Measurements from ENCODE around the gene RAP1B. TPM values are rescaled to one million over a fixed set of nuclear protein-coding genes. Genes with fewer than 3 reads are reported as not detected.

Gene RAP1B
- total and polyA plus RNA-seq, 9 of the 15 experiments (the other 6 are each of a cell fraction or from before 2014, with no cell fraction given) = 107 to 309 (median 170) TPM

DNA sequence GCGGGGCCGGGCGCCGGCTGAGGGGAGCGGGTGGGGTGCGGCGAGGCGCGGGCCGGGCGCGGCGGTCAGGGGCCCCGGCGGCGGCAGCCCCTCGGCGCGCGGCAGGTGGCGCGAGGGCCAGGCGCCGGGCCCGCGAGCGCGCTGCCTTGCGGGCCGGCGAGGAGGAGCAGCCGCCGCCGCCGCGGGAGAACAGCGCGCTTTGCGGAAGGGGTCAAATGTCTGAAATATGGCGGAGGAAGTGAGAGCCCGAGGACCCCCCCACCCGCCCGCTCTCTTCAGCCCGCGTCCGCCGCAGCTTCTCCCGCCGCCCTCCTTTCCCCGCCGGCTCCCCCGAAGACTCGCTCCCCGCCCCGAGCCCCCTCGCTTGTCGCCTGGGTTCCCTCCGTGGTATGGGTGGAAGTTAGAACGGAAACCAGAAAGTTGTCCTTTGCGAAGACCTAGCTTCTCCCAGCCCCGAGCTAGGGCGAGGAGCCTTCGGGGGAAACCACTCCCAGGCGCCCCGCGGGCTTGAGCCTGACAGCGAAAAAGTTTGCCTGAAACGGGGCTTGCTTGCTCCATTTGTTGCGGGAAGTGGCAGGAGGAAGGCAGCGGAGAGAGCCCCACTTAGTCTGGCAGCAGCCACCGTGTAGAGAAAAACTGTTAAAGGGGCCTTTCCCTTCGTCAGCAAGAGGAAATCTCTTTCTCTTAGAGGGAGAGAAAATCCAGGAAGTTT lies 551 bp downstream of the RAP1B start (continued):
- TF ChIP-seq, protein P1, sequence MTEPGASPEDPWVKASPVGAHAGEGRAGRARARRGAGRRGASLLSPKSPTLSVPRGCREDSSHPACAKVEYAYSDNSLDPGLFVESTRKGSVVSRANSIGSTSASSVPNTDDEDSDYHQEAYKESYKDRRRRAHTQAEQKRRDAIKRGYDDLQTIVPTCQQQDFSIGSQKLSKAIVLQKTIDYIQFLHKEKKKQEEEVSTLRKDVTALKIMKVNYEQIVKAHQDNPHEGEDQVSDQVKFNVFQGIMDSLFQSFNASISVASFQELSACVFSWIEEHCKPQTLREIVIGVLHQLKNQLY (CRISPR knock-in tag; conservative IDR thresholded peaks at IDR 0.05) = no peak
- TF ChIP-seq ZBTB2 (IDR thresholded peaks at IDR 0.05) = no peak
- TF ChIP-seq ARNT (IDR thresholded peaks at IDR 0.05) = no peak
- no peak for TF ChIP-seq MEF2D (tag; conservative IDR thresholded peaks at IDR 0.05; ENCODE audit: low read depth)
- peak; percentile 73; the same call in 1 of the 2 replicates for TF ChIP-seq KAT7 (CRISPR knock-in tag; IDR thresholded peaks at IDR 0.05; ENCODE audit: borderline replicate concordance)
- TF ChIP-seq RBM34 (IDR thresholded peaks at IDR 0.05; ENCODE audit: borderline replicate concordance, insufficient read depth, low read length) = no peak
- TF ChIP-seq MTA1 (IDR thresholded peaks at IDR 0.05; ENCODE audit: borderline replicate concordance) = no peak
- TF ChIP-seq NR3C1 (CRISPR knock-in tag; IDR thresholded peaks at IDR 0.05) = no peak
- TF ChIP-seq BHLHE40 (IDR thresholded peaks at IDR 0.05; ENCODE audit: low read length) = no peak
- no peak for TF ChIP-seq ZNF431 (CRISPR knock-in tag; IDR thresholded peaks at IDR 0.05)
- TF ChIP-seq KLF1 (tag; IDR thresholded peaks at IDR 0.05) = no peak
- TF ChIP-seq MNT (conservative IDR thresholded peaks at IDR 0.05) = 0 out of 4 replicates have a peak, but pooled peaks of 1 of the 2 experiments have one; percentile 34
- TF ChIP-seq C11orf30 (IDR thresholded peaks at IDR 0.05; ENCODE audit: low read depth) = no peak
- TF ChIP-seq RBFOX2 (IDR thresholded peaks at IDR 0.05; ENCODE audit: low read depth, low read length) = peak; percentile 6; the same call in 1 of the 2 replicates
- no peak for TF ChIP-seq FOXM1 (IDR thresholded peaks at IDR 0.05; ENCODE audit: low read depth)
- TF ChIP-seq FOXM1 (CRISPR knock-in tag; IDR thresholded peaks at IDR 0.05; ENCODE audit: low read depth) = no peak
- TF ChIP-seq ATF7 (IDR thresholded peaks at IDR 0.05) = no peak
- no peak for TF ChIP-seq MAFF (IDR thresholded peaks at IDR 0.05; ENCODE audit: low read length)
- TF ChIP-seq HIVEP1 (CRISPR knock-in tag; IDR thresholded peaks at IDR 0.05) = no peak

Data from K562 (cell line).